HepG2 (cell line): Measurements from ENCODE around the gene PRKG1. TPM values are rescaled to one million over a fixed set of nuclear protein-coding genes. Genes with fewer than 3 reads are reported as not detected.

Experiments used
- ATAC-seq: fragments of 200-7000 bp; cut with Tn5 transposase; 3 replicates; pipeline ENCODE4 v1.9.1; 2020; ENCODE audit warnings: mild to moderate bottlenecking, moderate library complexity
- BruUV-seq: library from RNA; stranded (reverse); fragments of 400-500 nt; replicated peaks from 2 replicates; lab custom pipeline; 2021; lab: Mats Ljungman, UMichigan
- CTCF ChIA-PET: fragments of 300-600 bp; formaldehyde crosslinking; extraction: SDS; loops from one replicate; lab custom pipeline; 2021; ENCODE audit warnings: low total read pairs, inconsistent platforms, low intra/inter-chr PET ratio; lab: Yijun Ruan, JAX
- POLR2A ChIA-PET: fragments of 350-600 bp; sonication (Branson Sonifier 250); formaldehyde crosslinking; loops from one replicate; lab custom pipeline; 2020; ENCODE audit warnings: antibody characterized with exemption, inconsistent platforms; lab: Yijun Ruan, JAX
- DNase-seq: peaks from one replicate; pipeline ENCODE4 v3.0.0-alpha.2; 2015; ENCODE audit warnings: low spot score
- FAIRE-seq: peaks from 3 replicates; lab custom pipeline; 2011; peaks lifted over from hg19 to GRCh38; lab: Jason Lieb, UNC
- H2AFZ ChIP-seq: one replicate; pipeline ENCODE4 v1.6.1; 2011; ENCODE audit warnings: low read length, inconsistent platforms
- H3K27ac ChIP-seq: fragments of 300-600 bp; 3 replicates; pipeline ENCODE4 v1.8.0; 2011; ENCODE audit warnings: mixed run types, mild to moderate bottlenecking, mixed read lengths, low read length, inconsistent platforms; ENCODE audit not compliant: insufficient read depth; ENCODE audit errors: extremely low read length
- H3K27me3 ChIP-seq, 2 experiments: fragments of 200-600 bp in 1 of 2; 2 replicates in 1 of 2; 3 replicates in 1 of 2; pipeline versions ENCODE4 v1.6.0 to v1.8.0; 2011; ENCODE audit warnings: low read length in 2 of 2, mild to moderate bottlenecking in 2 of 2, moderate library complexity in 2 of 2, inconsistent platforms in 1 of 2; ENCODE audit not compliant: insufficient read depth in 2 of 2, control insufficient read depth in 1 of 2
- H3K36me3 ChIP-seq, 2 experiments: fragments of 200-600 bp in 1 of 2; replicated peaks in 1 of 2; 2 replicates in 1 of 2; 3 replicates in 1 of 2; pipeline versions ENCODE4 v1.5.1 to v1.8.0; 2011; ENCODE audit warnings: low read length in 2 of 2, inconsistent platforms in 1 of 2; ENCODE audit not compliant: insufficient read depth in 2 of 2, control insufficient read depth in 1 of 2
- H3K4me1 ChIP-seq: 2 replicates; pipeline ENCODE4 v1.5.1; 2012; ENCODE audit warnings: low read length, inconsistent platforms; ENCODE audit not compliant: insufficient read depth
- H3K4me2 ChIP-seq: 2 replicates; pipeline ENCODE4 v1.6.0; 2011; ENCODE audit warnings: low read depth, low read length, inconsistent platforms
- H3K4me3 ChIP-seq, 3 experiments: fragments of 200-600 bp in 1 of 3; sonication (generic), shearing (Covaris generic) in 1 of 3; replicated peaks in 1 of 3; 2 replicates each; pipeline ENCODE4 v1.5.1; 2011 to 2016; ENCODE audit warnings: low read length in 3 of 3, inconsistent platforms in 2 of 3, low read depth in 2 of 3, mild to moderate bottlenecking in 2 of 3, control low read depth in 1 of 3, mixed read lengths in 1 of 3; ENCODE audit not compliant: insufficient read depth in 1 of 3
- H3K79me2 ChIP-seq: one replicate; pipeline ENCODE4 v1.6.1; 2011; ENCODE audit warnings: low read length, inconsistent platforms; ENCODE audit not compliant: insufficient read depth
- H3K9ac ChIP-seq: 2 replicates; pipeline ENCODE4 v1.6.0; 2011; ENCODE audit warnings: mild to moderate bottlenecking, low read depth, low read length, inconsistent platforms; ENCODE audit not compliant: insufficient read depth
- H3K9me3 ChIP-seq: 2 replicates; pipeline ENCODE4 v1.5.1; 2012; ENCODE audit warnings: mild to moderate bottlenecking, low read length
- H4K20me1 ChIP-seq: 2 replicates; pipeline ENCODE4 v1.6.0; 2011; ENCODE audit warnings: inconsistent platforms, mild to moderate bottlenecking, low read length, moderate library complexity; ENCODE audit not compliant: insufficient read depth
- GLMP ChIP-seq: sonication (generic); formaldehyde crosslinking; IDR thresholded peaks from 2 replicates; pipeline ENCODE4 v1.9.0; 2021; ENCODE audit warnings: missing genetic modification reagents, mild to moderate bottlenecking, borderline replicate concordance
- MAFF ChIP-seq: IDR thresholded peaks from 2 replicates; pipeline ENCODE4 v1.6.1; 2011; ENCODE audit warnings: low read depth, low read length, improper control_type of control experiment
- MAFK ChIP-seq, 2 experiments: IDR thresholded peaks in 1 of 2; conservative IDR thresholded peaks in 1 of 2; 2 replicates each; pipeline ENCODE4 v1.6.1; 2011; ENCODE audit warnings: improper control_type of control experiment in 2 of 2, low read length in 2 of 2
- MZF1 ChIP-seq: sonication (generic); formaldehyde crosslinking; IDR thresholded peaks from 2 replicates; pipeline ENCODE4 v1.8.1; 2023; ENCODE audit warnings: mild to moderate bottlenecking, missing genetic modification reagents, borderline replicate concordance
- NFATC3 ChIP-seq: sonication (generic); formaldehyde crosslinking; IDR thresholded peaks from 2 replicates; pipeline ENCODE4 v1.5.1; 2020; ENCODE audit warnings: mild to moderate bottlenecking, missing genetic modification reagents
- RNF2 ChIP-seq: fragments of 450-650 bp; conservative IDR thresholded peaks from 2 replicates; pipeline ENCODE4 v1.6.1; 2016; ENCODE audit warnings: low read depth
- ZBTB43 ChIP-seq: sonication (generic); formaldehyde crosslinking; conservative IDR thresholded peaks from 2 replicates; pipeline ENCODE4 v1.4.0; 2020; ENCODE audit warnings: missing genetic modification reagents
- ZNF276 ChIP-seq: sonication (generic); formaldehyde crosslinking; IDR thresholded peaks from 2 replicates; pipeline ENCODE4 v1.4.0; 2020; ENCODE audit warnings: mild to moderate bottlenecking, low read depth, missing genetic modification reagents
- in situ Hi-C: cut with HindIII; loops from 2 replicates; pipeline ENCODE4 v1.10.0; 2017; ENCODE audit warnings: low pct_unique_long_range_greater_than_20kb; ENCODE audit not compliant: extremely low pct_ligation_motif_present
- intact Hi-C: fragments of 100-400 bp; cut with micrococcal nuclease; formaldehyde crosslinking; loops from one replicate; pipeline ENCODE4 v1.10.0; 2022; ENCODE audit not compliant: unreplicated experiment
- polyA plus RNA-seq, 8 experiments: library from polyadenylated mRNA; depleted of rRNA in 3 of 8; stranded (reverse) in 7 of 8; unstranded in 1 of 8; fragments of >200 nt; fragmentation: Illumina TruSeq in 4 of 8; extraction: Trizol in 4 of 8; gene quantifications; 2 replicates each; pipeline versions ENCODE4 v1.2.1 to v1.2.3, GENCODE V29; 2011 to 2016; ENCODE audit warnings: low read depth in 4 of 8, missing spikeins in 1 of 8, mixed read lengths in 1 of 8; ENCODE audit not compliant: insufficient read depth in 1 of 8
- total RNA-seq, 5 experiments: library from RNA; depleted of rRNA; stranded (reverse); fragments of >200 nt; fragmentation: Illumina TruSeq; extraction: Trizol; gene quantifications; 2 replicates each; pipeline ENCODE4 v1.2.3, GENCODE V29; 2016; ENCODE audit warnings: low read depth in 1 of 5
- TF ChIP-seq, protein P1 (sequence below): sonication (generic); formaldehyde crosslinking; IDR thresholded peaks from 2 replicates; pipeline ENCODE4 v1.9.0; 2021; ENCODE audit warnings: mild to moderate bottlenecking, missing genetic modification reagents
- TF ChIP-seq, protein P2 (sequence below): sonication (generic); formaldehyde crosslinking; IDR thresholded peaks from 2 replicates; pipeline ENCODE4 v1.9.0; 2021; ENCODE audit warnings: missing genetic modification reagents, borderline replicate concordance

Gene PRKG1
- total and polyA plus RNA-seq, 2 of the 13 experiments (the other 11 are each of a cell fraction or from before 2014, with no cell fraction given), result 0.01 TPM; not detected in 1

DNA sequence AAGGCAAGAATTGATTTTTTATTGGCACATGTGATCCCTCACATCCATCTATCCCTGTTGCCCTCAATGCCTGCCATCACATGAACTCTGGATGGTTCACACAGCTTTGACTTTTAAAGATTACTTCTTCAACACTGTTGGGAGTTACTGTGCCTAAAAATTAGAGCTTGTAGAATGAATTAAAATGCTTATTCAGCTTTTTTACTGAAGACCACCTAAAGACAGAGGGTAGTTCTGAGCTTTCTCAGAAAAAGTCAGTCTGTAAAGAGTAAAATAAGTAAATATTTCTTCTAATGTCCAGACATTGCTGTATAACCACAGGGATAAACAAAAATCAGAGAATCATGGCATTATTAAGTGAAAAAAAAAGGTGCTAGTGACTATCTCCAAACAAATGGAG, 718.4 kb downstream of the PRKG1 start:
- ChIA-PET POLR2A (no interaction called here), CTCF (no interaction called here)
- Histone ChIP-seq H3K4me1 (no peaks in the 10 kb centered on the region), H3K4me3 (no peak overlapping the region), H3K79me2 (no peaks in the 10 kb centered on the region), H3K4me2 (no peak overlapping the region), H2AFZ (no peak overlapping the region), H3K9me3 (0 out of 2 replicates have a peak, but pooled peaks cover 11% of the 10 kb centered on the region), H3K27ac (no peak overlapping the region), H3K9ac (no peak overlapping the region), H3K36me3 (no peaks in the 10 kb centered on the region), H4K20me1 (no peaks in the 10 kb centered on the region), H3K27me3 (no peaks in the 10 kb centered on the region; a peak in 1 of 5 replicates)
- BruUV-seq, result no TSS peak
- in situ Hi-C loops (no loop called here), intact Hi-C loops (no loop called here)
- peak; percentile 84 to 95 for TF ChIP-seq MAFK (conservative IDR thresholded peaks at IDR 0.05 in 1 of 2, IDR thresholded peaks at IDR 0.05 in 1 of 2; ENCODE audit: low read length in 2 of 2)
- peak; percentile 92 for TF ChIP-seq MAFF
- no peak for TF ChIP-seq ZBTB43 (CRISPR knock-in tag)
- TF ChIP-seq RNF2, result no peak
- no peak for TF ChIP-seq MZF1 (CRISPR knock-in tag)
- TF ChIP-seq, protein P1, sequence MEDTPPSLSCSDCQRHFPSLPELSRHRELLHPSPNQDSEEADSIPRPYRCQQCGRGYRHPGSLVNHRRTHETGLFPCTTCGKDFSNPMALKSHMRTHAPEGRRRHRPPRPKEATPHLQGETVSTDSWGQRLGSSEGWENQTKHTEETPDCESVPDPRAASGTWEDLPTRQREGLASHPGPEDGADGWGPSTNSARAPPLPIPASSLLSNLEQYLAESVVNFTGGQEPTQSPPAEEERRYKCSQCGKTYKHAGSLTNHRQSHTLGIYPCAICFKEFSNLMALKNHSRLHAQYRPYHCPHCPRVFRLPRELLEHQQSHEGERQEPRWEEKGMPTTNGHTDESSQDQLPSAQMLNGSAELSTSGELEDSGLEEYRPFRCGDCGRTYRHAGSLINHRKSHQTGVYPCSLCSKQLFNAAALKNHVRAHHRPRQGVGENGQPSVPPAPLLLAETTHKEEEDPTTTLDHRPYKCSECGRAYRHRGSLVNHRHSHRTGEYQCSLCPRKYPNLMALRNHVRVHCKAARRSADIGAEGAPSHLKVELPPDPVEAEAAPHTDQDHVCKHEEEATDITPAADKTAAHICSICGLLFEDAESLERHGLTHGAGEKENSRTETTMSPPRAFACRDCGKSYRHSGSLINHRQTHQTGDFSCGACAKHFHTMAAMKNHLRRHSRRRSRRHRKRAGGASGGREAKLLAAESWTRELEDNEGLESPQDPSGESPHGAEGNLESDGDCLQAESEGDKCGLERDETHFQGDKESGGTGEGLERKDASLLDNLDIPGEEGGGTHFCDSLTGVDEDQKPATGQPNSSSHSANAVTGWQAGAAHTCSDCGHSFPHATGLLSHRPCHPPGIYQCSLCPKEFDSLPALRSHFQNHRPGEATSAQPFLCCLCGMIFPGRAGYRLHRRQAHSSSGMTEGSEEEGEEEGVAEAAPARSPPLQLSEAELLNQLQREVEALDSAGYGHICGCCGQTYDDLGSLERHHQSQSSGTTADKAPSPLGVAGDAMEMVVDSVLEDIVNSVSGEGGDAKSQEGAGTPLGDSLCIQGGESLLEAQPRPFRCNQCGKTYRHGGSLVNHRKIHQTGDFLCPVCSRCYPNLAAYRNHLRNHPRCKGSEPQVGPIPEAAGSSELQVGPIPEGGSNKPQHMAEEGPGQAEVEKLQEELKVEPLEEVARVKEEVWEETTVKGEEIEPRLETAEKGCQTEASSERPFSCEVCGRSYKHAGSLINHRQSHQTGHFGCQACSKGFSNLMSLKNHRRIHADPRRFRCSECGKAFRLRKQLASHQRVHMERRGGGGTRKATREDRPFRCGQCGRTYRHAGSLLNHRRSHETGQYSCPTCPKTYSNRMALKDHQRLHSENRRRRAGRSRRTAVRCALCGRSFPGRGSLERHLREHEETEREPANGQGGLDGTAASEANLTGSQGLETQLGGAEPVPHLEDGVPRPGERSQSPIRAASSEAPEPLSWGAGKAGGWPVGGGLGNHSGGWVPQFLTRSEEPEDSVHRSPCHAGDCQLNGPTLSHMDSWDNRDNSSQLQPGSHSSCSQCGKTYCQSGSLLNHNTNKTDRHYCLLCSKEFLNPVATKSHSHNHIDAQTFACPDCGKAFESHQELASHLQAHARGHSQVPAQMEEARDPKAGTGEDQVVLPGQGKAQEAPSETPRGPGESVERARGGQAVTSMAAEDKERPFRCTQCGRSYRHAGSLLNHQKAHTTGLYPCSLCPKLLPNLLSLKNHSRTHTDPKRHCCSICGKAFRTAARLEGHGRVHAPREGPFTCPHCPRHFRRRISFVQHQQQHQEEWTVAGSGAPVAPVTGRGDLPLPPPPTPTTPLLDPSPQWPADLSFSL, result no peak
- TF ChIP-seq ZNF276 (CRISPR knock-in tag), result no peak
- TF ChIP-seq NFATC3 (CRISPR knock-in tag), result no peak
- TF ChIP-seq, protein P2, sequence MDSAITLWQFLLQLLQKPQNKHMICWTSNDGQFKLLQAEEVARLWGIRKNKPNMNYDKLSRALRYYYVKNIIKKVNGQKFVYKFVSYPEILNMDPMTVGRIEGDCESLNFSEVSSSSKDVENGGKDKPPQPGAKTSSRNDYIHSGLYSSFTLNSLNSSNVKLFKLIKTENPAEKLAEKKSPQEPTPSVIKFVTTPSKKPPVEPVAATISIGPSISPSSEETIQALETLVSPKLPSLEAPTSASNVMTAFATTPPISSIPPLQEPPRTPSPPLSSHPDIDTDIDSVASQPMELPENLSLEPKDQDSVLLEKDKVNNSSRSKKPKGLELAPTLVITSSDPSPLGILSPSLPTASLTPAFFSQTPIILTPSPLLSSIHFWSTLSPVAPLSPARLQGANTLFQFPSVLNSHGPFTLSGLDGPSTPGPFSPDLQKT (CRISPR knock-in tag), result no peak
- TF ChIP-seq GLMP (CRISPR knock-in tag), result no peak
- FAIRE-seq, result no peak
- no peak for DNase-seq
- no peak for ATAC-seq
